GM12801 (cell line): ENCODE measurements around the gene STK38L.

ENCODE experiments used
- TF ChIP-seq, protein P1 (sequence below): IDR thresholded peaks from one replicate; pipeline ENCODE4 v1.5.1; 2011; ENCODE audit warnings: control low read depth; ENCODE audit not compliant: insufficient read length; ENCODE audit errors: extremely low read depth

STK38L gene

DNA sequence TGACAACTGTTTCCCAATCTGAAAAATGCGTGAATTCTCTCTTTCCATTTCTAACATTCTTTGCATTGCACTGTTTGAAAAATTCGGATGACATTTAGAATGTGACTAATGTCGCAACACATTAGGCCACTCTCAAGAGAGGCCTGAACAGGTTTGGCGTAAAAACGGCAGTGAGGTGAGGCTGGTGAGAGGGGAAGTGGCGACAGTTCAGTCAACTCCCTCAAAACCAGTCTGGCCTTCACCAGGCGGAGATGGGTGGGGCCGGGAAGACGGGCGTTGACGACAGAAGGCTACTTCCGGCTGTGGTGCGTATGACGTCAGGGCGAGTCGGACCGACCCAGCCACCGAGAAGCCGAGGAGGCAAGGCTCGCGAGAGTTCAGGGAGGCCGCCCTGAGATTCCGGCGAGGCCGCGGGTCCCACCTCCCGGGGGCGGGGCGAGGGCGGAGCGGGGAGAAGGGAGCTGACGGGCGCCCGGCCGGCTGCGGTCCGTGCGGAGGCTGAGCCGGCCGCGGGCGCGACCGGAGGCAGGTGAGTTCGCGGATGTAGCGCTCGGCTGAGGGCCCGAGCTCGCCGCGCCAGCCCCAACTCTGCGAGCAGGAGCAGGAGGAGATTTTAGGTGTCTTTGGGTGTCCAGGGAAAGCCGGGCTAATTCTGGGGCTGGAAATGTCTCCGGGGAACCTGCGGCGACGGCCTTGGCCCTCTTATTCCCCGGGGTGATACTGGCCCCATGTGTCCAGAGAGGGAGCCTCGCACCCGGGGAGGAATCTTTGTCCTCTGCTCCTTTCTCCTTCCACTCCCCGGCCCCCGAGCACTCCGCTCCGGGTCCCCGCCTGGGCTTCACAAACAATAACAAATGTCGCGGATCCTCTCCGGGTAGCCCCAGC, at the start of gene STK38L:
Gene STK38L (plus strand): TSS at position 483 of the 885 bp plus-strand sequence. CDS start 53,435 bp downstream, outside the sequence.
- TF ChIP-seq, protein P1, sequence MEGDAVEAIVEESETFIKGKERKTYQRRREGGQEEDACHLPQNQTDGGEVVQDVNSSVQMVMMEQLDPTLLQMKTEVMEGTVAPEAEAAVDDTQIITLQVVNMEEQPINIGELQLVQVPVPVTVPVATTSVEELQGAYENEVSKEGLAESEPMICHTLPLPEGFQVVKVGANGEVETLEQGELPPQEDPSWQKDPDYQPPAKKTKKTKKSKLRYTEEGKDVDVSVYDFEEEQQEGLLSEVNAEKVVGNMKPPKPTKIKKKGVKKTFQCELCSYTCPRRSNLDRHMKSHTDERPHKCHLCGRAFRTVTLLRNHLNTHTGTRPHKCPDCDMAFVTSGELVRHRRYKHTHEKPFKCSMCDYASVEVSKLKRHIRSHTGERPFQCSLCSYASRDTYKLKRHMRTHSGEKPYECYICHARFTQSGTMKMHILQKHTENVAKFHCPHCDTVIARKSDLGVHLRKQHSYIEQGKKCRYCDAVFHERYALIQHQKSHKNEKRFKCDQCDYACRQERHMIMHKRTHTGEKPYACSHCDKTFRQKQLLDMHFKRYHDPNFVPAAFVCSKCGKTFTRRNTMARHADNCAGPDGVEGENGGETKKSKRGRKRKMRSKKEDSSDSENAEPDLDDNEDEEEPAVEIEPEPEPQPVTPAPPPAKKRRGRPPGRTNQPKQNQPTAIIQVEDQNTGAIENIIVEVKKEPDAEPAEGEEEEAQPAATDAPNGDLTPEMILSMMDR: no peak

DNA sequence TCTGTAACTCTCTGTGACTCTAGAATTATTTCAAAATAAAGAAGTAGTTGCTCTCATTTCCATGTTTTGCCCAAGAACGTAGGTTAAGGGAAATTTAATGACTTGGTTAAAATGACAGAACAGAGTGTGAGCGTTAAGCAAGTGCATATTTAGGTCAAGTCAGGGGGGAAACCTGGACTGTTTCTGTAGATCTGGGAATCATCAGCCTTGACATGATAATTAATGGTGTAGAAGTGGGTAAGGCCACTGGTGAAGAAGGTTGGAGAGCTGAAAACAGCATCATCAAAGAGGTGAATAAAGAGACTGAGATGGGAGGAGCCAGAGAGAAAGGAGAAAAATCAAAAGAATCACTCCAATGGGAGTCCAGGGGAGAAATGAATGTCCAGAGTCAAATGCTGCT, 49.4 kb upstream of the STK38L start:
- TF ChIP-seq, protein P1: no peak

DNA sequence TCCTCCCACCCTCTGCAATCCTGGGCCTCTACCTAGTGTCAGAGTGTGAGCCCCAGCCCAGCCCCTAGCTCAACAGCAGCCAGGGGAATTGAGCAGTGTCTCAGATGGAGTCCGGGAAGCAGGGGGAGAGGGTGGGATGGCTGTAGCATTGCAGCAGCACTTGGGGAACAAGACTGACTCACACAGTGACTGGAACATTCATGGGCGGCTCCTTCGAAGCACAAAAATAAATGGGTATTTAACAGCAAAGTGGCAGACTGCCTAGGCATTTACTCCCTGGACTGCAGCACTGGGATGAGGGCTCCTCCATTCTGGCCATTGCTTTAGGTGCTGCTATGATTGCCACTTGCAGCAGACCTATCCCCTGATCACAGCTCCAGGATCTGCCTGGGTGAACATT, 46.0 kb upstream of the STK38L start:
- TF ChIP-seq, protein P1: no peak

DNA sequence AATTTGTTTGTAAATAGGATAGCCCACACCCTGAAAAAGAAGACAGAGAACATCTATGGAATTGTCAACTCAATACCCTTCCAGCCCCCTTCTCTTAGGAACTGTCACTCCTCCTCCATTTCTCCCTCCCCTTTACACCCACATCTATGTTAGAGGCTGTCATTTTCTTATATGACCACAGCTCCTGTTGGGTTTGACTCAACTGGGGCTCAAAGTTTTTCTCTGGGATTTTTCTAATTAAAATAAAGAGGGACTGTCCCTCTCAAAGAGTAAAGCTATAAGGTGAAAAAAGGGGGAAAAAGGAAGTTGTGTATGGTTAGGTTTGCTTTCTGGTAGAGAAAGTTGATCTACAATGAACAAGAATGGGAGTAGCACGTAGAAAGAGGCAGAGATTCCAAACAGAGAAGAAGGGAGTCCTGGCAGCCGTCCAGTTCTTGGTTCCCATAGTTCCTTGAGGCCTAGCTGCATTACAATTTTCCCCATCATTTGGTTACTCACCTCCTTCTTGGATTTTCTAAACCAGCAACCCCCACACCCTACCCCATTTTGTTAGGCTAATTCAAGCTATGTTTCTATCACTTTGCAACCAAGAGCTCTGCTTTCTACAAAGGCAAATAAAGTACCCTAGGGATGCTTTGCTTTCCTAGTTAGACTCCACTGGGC, 44.3 kb upstream of the STK38L start:
- TF ChIP-seq, protein P1: no peak

DNA sequence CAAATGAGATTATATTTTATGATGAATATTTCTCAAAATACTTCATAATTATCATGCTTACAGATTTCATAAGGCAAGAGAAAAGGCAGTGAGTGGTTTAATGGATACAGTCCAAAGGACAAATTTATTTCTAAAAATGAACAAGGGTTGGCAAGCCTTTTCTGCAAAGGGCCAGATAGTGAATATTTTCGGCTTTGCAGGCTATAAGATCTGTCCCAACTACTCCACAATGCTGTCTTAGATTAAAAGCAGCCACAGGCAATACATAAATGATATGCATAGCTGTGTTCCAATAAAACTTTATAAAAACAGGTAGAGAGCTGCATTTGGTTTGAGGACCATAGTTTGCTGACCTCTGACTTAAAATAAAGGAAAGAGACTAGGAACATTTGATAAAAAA, 42.9 kb upstream of the STK38L start:
- TF ChIP-seq, protein P1: no peak

DNA sequence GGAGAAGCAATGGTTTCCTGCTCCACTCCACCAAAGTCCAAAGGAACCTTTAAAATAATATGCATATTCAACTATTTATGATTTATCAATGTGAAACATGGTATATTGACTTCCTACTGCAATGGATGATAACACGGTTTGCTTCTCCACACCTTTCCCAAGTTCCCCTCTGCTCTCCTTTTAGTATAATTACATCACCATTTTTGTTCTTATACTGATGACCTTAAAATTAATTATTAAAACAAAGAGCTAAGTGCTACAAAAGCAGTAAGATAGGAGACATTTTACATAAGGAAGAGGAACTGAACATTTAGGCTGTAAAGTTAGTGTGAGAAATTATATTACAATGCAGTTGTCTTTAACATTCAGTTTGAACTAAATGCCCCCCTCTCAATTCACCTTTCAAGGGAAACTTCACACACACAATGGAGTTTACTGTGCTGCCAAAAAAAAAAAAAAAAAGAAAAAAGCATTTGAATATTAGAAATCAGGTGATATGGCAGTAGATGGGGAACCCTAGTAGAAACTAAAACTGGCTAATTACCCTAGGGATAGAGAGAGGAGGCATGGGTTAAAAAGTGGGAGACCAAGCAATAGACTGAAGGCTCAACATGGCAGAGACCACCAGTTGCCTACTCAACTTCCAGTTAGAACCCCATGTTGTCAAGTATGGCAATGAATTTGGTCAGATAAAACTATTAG, 37.1 kb upstream of the STK38L start:
- TF ChIP-seq, protein P1: no peak
